Gastrocnemius medialis (tissue), 4 donors: ENCODE results near the gene LEF1.

Experiments used
- POLR2A ChIP-seq, 2 donors: fragments of 450-650 bp; IDR thresholded peaks; one replicate each; pipeline ENCODE4 v1.6.1; 2017; ENCODE audit warnings: antibody characterized with exemption in 2 of 2, mild to moderate bottlenecking in 2 of 2, moderate library complexity in 2 of 2
- TF ChIP-seq, protein P1 (sequence below), 5 experiments: fragments of 450-650 bp in 3 of 5; fragments of 200-600 bp in 2 of 5; sonication (generic) in 2 of 5; IDR thresholded peaks in 4 of 5; conservative IDR thresholded peaks in 1 of 5; 1 replicate in 4 of 5; 2 replicates in 1 of 5; pipeline ENCODE4 v1.5.1; 2016 to 2019; ENCODE audit warnings: antibody characterized with exemption in 5 of 5, mild to moderate bottlenecking in 3 of 5, moderate library complexity in 3 of 5

DNA sequence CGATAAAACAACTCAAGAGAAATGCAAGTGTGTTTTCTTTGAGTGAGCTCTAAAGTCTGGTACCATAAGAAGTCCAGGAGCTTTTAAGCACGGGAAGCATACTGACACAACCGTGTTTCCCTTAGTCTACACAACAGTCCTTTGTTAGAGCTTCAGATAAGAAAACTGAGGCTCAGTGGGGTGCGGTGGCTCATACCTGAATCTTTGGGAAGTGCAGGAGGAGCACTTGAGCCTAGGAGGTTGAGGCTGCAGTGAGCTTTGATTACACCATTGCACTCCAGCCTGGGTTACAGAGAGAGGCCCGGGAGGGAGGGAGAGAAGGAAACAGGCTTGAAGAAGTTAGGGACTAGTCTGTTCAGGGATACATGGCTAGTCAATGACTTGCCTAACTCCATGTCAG lies 21.9 kb downstream of the LEF1 start:
- TF ChIP-seq, protein P1, sequence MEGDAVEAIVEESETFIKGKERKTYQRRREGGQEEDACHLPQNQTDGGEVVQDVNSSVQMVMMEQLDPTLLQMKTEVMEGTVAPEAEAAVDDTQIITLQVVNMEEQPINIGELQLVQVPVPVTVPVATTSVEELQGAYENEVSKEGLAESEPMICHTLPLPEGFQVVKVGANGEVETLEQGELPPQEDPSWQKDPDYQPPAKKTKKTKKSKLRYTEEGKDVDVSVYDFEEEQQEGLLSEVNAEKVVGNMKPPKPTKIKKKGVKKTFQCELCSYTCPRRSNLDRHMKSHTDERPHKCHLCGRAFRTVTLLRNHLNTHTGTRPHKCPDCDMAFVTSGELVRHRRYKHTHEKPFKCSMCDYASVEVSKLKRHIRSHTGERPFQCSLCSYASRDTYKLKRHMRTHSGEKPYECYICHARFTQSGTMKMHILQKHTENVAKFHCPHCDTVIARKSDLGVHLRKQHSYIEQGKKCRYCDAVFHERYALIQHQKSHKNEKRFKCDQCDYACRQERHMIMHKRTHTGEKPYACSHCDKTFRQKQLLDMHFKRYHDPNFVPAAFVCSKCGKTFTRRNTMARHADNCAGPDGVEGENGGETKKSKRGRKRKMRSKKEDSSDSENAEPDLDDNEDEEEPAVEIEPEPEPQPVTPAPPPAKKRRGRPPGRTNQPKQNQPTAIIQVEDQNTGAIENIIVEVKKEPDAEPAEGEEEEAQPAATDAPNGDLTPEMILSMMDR (IDR thresholded peaks at IDR 0.05 in 4 of 5, conservative IDR thresholded peaks at IDR 0.05 in 1 of 5): no peak
- TF ChIP-seq POLR2A (IDR thresholded peaks at IDR 0.05): no peak
